Lower leg skin (tissue), 4 donors: ENCODE data around the gene NAB1. TPM values are rescaled to one million over a fixed set of nuclear protein-coding genes. Genes with fewer than 3 reads are reported as not detected.

ENCODE experiments used
- DNase-seq, 2 donors: peaks; one replicate each; pipeline ENCODE4 v3.0.0-alpha.2; 2019; ENCODE audit warnings: low spot score in 2 of 2
- H3K4me3 ChIP-seq: fragments of 200-600 bp; sonication (generic); 2 replicates; pipeline ENCODE4 v1.5.1; 2017; ENCODE audit warnings: mild to moderate bottlenecking, low read depth; ENCODE audit not compliant: poor library complexity, severe bottlenecking
- POLR2A ChIP-seq, 2 donors: fragments of 450-650 bp; IDR thresholded peaks; one replicate each; pipeline ENCODE4 v1.6.1; 2016 to 2017; ENCODE audit warnings: antibody characterized with exemption in 2 of 2, mild to moderate bottlenecking in 1 of 2, moderate library complexity in 1 of 2
- WGBS, 2 donors: methylation state at CpG; one replicate each; pipeline ENCODE4 v1.1.5; 2018; 5-methylcytosine and 5-hydroxymethylcytosine counted together
- intact Hi-C: fragments of 100-400 bp; cut with DNase I; formaldehyde crosslinking; loops from one replicate; pipeline ENCODE4 v1.15.0; 2023; ENCODE audit warnings: low total_unique reads
- total RNA-seq, 4 donors: library from RNA; depleted of rRNA; stranded (reverse); fragments of >200 nt; gene quantifications; one replicate each; pipeline ENCODE4 v1.1.0, GENCODE V29; 2016
- TF ChIP-seq, protein P1 (sequence below), 3 donors: fragments of 450-650 bp; IDR thresholded peaks; one replicate each; pipeline ENCODE4 v1.5.1; 2016; ENCODE audit warnings: antibody characterized with exemption in 3 of 3, mild to moderate bottlenecking in 3 of 3, moderate library complexity in 2 of 3

Gene NAB1
- total RNA-seq, 4 donors from 2014 or later, result 66.8 to 82.0 (median 75.1) TPM

DNA sequence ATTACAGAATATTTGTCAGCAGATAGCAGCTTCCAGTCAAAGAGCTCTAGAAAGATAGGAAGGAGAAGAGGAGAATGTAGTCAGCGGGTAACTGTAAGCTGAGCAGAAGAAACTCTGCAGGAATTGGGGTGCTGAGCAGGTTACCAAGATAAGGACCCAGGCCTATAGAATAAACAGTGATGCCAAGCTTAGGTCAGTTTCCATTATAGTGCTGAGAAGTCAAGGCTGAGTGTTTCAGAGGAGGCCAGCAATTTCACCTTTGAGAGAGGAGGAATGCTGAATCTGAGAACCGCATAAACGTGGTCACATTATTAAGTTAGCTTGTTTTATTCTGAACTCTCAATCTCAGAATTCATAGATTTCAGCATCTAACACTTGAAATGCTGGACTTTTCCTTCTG lies 13.9 kb downstream of the NAB1 start:
- intact Hi-C loops, result no loop called here
- 60 to 65% methylated on average over 3 of the region's 3 CpGs for WGBS, 2 donors
- DNase-seq, result no peak
- H3K4me3 ChIP-seq, result no peak overlapping the region
- TF ChIP-seq, protein P1, sequence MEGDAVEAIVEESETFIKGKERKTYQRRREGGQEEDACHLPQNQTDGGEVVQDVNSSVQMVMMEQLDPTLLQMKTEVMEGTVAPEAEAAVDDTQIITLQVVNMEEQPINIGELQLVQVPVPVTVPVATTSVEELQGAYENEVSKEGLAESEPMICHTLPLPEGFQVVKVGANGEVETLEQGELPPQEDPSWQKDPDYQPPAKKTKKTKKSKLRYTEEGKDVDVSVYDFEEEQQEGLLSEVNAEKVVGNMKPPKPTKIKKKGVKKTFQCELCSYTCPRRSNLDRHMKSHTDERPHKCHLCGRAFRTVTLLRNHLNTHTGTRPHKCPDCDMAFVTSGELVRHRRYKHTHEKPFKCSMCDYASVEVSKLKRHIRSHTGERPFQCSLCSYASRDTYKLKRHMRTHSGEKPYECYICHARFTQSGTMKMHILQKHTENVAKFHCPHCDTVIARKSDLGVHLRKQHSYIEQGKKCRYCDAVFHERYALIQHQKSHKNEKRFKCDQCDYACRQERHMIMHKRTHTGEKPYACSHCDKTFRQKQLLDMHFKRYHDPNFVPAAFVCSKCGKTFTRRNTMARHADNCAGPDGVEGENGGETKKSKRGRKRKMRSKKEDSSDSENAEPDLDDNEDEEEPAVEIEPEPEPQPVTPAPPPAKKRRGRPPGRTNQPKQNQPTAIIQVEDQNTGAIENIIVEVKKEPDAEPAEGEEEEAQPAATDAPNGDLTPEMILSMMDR (IDR thresholded peaks at IDR 0.05), result no peak
- TF ChIP-seq POLR2A (IDR thresholded peaks at IDR 0.05), result no peak

DNA sequence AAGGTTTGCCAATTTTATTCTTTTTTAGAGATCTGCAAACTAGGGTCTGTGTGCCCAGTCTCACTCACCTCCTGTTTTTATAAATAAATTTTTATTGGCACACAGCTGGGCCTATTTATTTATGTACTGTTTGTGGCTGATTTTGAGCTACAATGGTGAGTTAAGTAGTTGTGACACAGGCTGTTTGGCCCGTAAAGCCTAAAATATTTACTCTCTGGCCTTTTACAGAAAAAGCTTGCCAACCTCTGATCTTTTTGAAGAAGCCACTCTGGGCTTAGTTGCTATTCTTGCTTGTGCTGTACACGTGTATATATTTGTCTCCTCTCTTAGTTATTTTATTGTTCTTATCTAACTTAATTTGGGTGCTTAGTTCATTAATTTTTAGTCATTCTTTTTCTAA lies 14.5 kb downstream of the NAB1 start:
- DNase-seq, result no peak
- intact Hi-C loops, result no loop called here
- no peak overlapping the region for H3K4me3 ChIP-seq
- WGBS, 2 donors, result 22 to 32% methylated on average over 2 of the region's 2 CpGs
- TF ChIP-seq, protein P1 (IDR thresholded peaks at IDR 0.05), result no peak
- TF ChIP-seq POLR2A (IDR thresholded peaks at IDR 0.05), result no peak

DNA sequence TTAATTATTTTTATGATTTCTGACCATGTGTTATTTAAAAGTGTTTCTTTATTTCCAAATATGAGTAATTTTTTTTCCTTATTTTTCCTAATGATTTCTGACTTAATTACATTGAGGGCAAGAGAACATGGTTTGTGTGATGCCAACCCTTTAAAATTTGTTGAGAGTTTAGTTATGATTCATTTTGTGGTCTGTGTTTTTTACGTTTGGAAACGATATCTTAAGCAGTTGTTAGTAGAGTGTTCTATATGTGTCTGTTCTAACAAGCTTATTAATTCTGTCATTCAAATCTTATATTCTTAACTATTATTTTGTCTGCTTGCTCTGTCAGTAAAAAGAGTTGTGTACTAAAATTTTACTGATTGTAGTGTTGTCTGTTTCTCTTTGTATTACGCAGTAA lies 15.0 kb downstream of the NAB1 start:
- H3K4me3 ChIP-seq, result no peak overlapping the region
- TF ChIP-seq, protein P1 (IDR thresholded peaks at IDR 0.05), result no peak
- no peak for TF ChIP-seq POLR2A (IDR thresholded peaks at IDR 0.05)
- DNase-seq, result no peak
- intact Hi-C loops, result no loop called here
- WGBS, 2 donors, result 60 to 62% methylated on average over 3 of the region's 3 CpGs

DNA sequence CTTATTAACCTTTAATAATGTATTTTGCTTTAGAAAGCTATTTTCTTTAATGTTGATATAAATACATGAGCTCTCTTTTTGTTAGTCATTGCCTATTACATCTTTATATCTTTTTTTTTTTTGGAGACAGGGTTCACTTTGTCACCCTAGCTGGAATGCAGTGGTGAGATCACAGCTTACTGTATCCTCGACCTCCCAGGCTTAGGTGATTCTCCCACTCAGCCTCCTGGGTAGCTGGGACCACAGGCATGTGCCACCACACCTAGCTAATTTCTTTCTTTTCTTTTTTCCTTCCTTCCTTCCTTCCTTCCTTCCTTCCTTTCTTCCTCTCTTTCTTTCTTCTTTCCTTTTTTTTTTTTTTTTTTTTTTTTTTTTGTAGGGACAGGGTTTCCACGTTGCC lies 15.4 kb downstream of the NAB1 start:
- intact Hi-C loops, result no loop called here
- TF ChIP-seq POLR2A (IDR thresholded peaks at IDR 0.05), result no peak
- TF ChIP-seq, protein P1 (IDR thresholded peaks at IDR 0.05), result no peak
- DNase-seq, result no peak
- no peak overlapping the region for H3K4me3 ChIP-seq
- 79 to 94% methylated on average over 2 of the region's 2 CpGs for WGBS, 2 donors

DNA sequence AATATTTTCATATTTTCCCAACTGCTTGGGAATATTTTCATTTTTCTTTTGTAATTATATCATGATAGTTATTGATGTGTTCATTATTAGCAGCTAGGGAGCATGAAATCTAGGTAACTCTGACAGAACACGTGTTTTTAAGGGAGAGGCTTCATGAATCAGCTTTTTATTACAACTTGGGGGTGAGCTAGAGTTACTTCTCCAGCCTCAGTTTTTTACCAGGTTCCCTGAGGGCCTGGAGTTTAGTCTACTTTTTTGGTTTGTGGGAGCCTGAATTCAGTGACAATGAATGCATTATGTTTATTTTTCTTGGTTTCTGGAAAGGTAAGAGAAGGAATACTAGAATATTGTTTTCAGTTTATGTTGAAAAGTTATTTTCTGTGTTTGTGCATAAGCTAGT lies 18.0 kb downstream of the NAB1 start:
- TF ChIP-seq, protein P1 (IDR thresholded peaks at IDR 0.05), result no peak
- TF ChIP-seq POLR2A (IDR thresholded peaks at IDR 0.05), result no peak
- WGBS, 2 donors, result 24 to 40% methylated on average over 1 of the region's 1 CpG
- no peak overlapping the region for H3K4me3 ChIP-seq
- no peak for DNase-seq
- intact Hi-C loops, result no loop called here

DNA sequence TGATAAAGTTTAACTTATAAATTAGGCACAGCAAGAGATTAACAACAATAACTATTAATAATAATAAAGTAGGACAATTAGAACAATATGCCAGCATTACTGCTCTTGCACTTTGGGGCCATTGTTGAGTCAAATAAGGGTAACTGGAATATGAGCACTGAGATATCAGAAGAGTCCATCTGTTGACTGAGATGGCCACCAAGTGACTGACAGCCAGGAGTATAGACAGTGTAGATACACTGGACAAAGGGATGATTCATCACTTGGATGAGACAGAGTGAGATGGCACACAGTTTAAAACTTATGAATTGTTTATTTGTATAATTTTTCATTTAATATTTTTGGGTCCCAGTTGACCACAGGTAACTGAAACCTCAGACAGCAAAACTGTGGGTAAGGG lies 20.0 kb downstream of the NAB1 start:
- H3K4me3 ChIP-seq, result no peak overlapping the region
- DNase-seq, result no peak
- intact Hi-C loops, result no loop called here
- TF ChIP-seq POLR2A (IDR thresholded peaks at IDR 0.05), result no peak
- TF ChIP-seq, protein P1 (IDR thresholded peaks at IDR 0.05), result no peak
